HG03442 (cell line): ENCODE results near the gene ZNF587B.
A peak's percentile ranks its signal among the peaks of the same experiment; 100 is the strongest.
"Not testable (repeated sequence)": the region's sequence is repeated elsewhere in the genome, so short reads cannot be mapped to it uniquely, and the experiment has no call there.

ENCODE experiments used
- ATAC-seq: cut with Tn5 transposase; IDR thresholded peaks from one replicate; pipeline ENCODE4 v1.9.1; 2021; ENCODE audit warnings: mild to moderate bottlenecking, moderate library complexity; ENCODE audit not compliant: unreplicated experiment

Gene ZNF587B

DNA sequence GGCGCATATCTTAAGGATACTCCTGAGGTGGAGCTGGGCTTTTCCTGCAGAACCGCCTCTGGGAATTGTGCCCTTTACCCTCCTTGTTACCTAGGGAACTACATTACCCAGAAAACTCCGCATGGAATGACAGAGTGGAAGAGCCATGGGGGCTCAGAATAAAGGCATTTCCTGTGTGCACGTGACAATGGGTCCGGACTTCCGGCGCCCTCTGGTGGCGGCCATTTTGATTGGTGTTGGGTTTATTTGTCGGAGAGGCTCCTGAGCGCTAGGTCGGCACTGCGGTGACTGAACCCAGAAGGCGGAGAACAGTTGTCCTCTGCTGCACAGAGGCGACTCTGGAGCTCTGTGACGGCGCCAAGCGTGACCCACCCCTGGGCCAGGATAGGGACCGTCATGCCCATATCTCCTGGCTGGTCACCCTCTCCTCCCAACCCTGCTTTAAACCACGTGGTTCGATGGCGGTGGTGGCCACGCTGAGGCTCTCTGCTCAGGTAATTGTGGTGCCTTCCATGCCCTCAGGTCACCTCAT is at the start of gene ZNF587B:
TSS of gene ZNF587B (plus strand) at position 229 of the 532 bp plus-strand sequence. CDS start at position 459, 230 bp downstream.
- no peak for ATAC-seq

GRCh38 chr19:57786286-57786685 is 43.8 kb upstream of the ZNF587B start:
- no peak for ATAC-seq

DNA sequence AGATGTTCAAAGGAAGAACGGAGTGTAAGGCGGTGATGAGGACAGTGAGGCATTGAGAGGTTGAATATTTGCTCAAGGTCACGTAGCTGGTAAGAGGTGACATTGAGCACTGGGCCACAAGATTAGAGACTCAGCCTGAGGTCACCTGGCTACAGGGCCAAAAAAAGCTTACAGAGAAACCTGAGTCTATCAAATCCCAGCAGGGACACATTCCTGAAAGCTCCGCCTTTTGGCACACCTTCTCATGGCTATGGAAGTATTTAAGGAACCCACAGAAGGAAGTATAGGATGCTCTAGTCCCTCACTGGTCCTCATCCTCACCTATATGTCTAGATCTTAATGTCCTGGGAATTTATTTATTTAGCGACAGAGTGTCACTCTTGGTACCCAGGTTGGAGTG is 43.2 kb upstream of the ZNF587B start:
- no peak for ATAC-seq

DNA sequence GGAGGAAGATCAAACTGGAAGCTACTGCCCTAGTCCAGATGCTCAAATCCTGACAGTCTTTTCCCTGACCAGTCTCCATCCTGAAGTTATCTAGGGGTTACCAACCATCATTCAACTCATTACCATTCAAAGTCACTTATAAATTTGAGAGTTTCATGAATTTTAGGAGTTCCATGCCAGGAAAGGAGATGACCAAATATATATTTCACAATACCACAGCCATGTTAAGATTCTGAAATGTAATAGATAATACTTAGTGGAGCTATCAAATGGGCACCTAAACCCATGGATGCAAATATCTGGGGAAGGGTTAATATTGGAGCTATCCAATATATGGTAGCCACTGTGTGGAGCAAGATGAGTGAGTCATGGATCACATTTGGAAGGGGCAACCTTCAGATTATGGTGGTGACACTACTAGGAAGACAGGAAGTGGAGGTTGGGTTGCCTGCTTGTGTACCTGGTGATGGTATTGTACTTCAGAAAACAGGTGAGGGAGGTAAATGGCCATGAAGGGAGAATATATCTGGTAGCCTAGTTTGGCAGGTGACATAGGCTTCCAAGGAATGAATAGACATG is 41.9 kb upstream of the ZNF587B start:
- ATAC-seq: no peak

- no peak for ATAC-seq
Measured at GRCh38 chr19:57789288-57789687, 40.8 kb upstream of the ZNF587B start.

GRCh38 chr19:57796580-57796979 is 33.5 kb upstream of the ZNF587B start:
- not testable (repeated sequence) for ATAC-seq

DNA sequence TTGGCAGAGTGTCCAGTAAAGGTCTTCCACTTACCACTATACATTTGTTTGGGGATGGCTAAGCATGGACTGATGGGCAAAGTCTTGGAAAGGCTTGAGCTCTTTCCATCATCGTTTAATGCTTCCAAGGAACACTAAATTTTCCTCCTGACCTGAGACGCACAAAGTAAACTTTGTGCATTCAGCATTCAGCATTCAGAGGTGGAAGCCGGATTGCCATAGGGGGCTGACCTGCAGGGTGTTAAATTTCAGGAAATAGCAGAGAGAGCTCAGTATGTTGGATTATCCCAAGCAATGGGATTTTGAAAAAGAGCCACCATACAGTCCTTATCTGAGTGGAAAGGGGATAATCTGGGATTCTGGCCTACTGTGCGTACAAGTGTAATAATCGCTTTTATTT is 29.4 kb upstream of the ZNF587B start:
- no peak for ATAC-seq

DNA sequence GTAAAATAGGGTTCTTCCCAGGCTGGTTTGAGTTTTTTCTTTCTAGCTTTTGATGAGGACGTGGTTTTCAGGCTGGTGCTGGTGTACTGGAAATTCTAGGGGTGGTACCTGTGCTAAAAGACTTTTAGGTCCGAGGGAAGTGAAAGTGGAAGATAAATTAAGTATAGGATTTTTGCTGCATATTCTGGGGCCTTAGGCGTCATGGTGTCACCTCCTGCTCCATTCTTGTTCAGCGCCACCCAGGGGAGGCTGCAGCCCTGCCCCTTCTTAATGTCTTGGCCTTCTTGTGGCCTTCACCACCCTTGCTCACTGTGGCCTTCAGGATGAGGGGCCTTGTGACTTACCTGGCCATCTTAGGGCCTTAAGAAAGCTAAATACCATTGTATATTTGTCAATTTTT is 27.8 kb upstream of the ZNF587B start:
- no peak for ATAC-seq

DNA sequence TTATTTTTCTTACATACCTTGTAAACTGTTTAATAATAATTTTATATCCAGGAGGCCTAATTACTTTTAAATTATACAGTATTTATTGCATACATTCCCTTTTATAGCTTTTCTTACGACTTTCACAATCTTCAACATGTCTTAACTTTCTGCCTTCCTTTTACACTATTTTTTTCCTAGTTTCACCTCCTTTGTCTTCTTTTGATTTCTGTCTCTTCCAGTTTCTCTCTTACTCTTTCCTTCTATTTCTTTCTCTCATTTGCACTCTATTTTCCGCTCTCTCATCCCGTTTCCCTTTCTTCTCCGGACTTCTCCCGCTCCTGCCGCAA is 26.9 kb upstream of the ZNF587B start:
- ATAC-seq: no peak

GRCh38 chr19:57803594-57804325 is 26.3 kb upstream of the ZNF587B start:
- ATAC-seq: no peak

- ATAC-seq: no peak
Measured at GRCh38 chr19:57807541-57807940, 22.6 kb upstream of the ZNF587B start.

DNA sequence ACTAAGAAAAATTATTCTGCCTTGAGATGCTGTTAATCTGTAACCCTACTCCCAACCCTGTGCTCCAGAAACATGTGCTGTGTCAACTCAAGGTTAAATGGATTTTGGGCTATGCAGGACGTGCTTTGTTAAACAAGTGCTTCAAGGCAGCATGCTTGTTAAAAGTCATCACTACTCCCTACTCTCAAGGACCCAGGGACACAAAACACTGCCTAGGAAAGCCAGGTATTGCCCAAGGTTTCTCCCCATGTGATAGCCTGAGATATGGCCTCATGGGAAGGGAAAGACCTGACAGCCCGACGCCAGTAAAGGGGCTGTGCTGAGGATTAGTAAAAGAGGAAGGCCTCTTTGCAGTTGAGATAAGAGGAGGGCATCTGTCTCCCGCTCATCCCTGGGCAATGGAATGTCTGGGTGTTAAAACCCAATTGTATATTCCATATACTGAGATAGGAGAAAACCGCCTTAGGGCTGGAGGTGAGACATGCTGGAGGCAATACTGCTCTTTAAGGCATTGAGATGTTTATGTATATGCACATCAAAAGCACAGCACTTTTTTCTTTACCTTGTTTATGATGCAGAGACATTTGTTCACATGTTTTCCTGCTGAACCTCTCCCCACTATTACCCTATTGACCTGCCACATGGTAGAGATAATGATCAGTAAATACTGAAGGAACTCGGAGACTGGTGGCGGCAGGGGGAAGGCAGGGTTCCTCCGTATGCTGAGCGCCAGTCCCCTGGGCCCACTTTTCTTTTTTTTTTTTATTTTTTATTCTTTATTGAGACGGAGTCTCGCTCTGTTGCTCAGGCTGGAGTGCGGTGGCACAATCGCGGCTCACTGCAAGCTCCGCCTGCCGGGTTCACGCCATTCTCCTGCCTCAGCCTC is 19.4 kb upstream of the ZNF587B start:
- not testable (repeated sequence) for ATAC-seq

DNA sequence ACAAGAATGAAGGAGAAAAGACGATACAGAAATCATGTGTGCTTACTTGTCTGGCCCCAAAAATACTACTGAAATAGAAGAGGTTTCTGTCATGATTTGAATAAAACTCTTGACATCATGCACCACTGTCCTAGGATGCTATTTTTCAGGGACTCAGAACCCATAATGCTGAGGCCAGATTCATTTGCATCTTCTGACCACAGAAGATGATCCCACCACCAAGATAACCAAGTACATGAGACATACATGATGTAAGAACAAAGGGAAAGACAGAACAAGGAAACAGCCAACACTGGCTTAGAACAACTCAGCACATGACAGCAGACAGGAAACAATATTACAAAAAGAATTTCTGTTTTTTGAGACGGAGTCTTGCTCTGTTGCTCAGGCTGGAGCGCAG is 17.9 kb upstream of the ZNF587B start:
- ATAC-seq: no peak

GRCh38 chr19:57812975-57813820 is 16.9 kb upstream of the ZNF587B start:
- not testable (repeated sequence) for ATAC-seq

DNA sequence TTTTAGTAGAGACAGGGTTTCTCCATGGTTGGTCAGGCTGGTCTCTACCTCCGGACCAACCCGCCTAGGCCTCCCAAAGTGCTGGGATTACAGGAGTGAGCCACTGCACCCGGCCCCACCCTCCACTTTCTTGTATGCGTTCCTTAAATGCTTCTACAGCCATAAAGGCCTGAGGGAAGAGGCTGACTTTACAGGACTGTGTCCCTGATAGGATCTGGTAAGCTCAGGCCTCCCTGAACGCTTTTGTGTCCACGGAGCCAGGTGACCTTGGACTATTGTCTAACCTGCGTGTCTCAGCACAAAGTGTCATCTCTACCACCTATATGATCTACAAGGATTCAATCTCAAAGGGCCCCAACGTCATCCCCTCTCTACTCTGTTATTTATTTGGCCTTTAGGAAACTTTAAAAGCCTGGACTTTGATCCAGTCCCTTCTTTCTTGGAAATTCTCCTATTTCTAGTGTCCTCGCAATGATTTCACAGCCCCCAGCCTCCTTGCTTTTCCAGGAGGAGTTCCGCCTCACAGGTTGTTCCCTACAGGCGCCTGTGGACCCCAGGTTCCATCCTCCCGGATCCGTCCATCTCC is 16.1 kb upstream of the ZNF587B start:
- no peak for ATAC-seq

DNA sequence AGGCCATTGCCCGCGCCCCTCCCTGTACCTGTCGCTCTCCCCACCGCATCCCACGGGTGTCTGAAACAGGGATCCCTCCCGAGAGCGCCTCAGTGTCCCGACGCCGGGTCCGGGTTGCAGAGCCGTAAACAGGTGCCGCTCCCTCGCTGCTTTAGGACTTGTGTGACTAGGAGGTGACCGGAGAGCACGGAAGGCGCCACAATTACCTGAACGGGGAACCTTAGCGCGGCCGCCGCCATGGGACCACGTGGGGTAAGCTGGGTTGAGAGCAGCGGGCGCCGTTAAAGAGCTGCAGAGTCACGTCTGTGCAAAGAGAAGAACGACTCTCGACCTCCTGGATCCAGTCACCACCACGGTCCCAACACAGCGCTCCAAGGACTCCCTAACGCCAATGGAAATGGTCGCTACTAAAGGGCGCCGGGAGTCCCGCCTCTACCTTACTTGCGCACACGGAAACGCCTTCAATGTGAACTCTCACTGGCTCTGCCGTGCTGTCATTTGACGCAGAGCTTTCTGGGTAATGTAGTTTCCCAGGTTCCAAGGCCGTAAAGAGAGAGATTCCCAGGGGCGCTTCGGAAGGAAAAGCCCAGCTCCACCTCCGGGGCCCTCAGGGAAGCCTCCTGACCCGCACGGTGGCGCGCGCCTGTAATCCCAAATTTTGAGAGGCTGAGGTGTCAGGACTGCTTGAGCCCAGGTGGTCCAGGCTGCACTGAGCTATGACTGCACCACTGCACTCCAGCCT is 15.4 kb upstream of the ZNF587B start, which contains the start of gene ZNF552:
TSS of gene ZNF552 (minus strand) at position 409 of the 742 bp plus-strand sequence. CDS start at position 239, 170 bp downstream.
- ATAC-seq: peak; percentile 58

GRCh38 chr19:57815247-57816075 is 14.6 kb upstream of the ZNF587B start:
- no peak for ATAC-seq

DNA sequence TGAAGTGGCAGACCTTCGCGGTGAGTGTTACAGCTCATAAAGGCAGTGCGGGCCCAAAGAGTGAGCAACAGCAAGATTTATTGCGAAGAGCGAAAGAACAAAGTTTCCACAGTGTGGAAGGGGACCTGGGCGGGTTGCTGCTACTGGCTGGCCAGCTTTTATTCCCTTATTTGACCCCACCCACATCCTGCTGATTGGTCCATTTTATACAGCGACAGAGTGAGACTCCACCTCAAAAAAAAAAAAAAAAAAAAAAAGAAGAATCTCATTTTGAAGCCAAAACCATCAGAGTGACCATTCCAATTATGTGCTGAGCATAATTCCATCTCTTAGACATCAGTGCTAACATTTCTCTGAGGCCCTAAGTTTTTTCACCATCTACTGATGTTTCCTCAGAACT is 13.4 kb upstream of the ZNF587B start:
- no peak for ATAC-seq

- ATAC-seq: no peak
Measured at GRCh38 chr19:57817976-57818375, 12.1 kb upstream of the ZNF587B start.
